Measurements from ENCODE around the gene ELL. TPM values are rescaled to one million over a fixed set of nuclear protein-coding genes. Genes with fewer than 3 reads are reported as not detected.

ELL gene
- polyA plus RNA-seq, 1 of the 3 experiments (the other 2 are of a cell fraction) = 7.4 TPM

GRCh38 chr19:18440936-18441803 lies 80.7 kb downstream of the ELL start:
- Histone ChIP-seq H3K4me2 (no peak overlapping the region), H3K4me3 (ENCODE audit: low read depth in 2 of 2, low read length in 1 of 2) (no peak overlapping the region), H3K9me2 (no peaks in the 10 kb centered on the region), H2AFZ (ENCODE audit: low read depth) (no peak overlapping the region), H4K20me1 (ENCODE audit: insufficient read depth) (no peaks in the 10 kb centered on the region), H3K79me2 (ENCODE audit: insufficient read depth) (no peaks in the 10 kb centered on the region), H3K27me3 (ENCODE audit: insufficient read depth) (no peaks in the 10 kb centered on the region), H3K27ac (ENCODE audit: low read depth in 2 of 2, low read length in 1 of 2) (no peak overlapping the region), H3F3A (replicated peaks; ENCODE audit: insufficient read depth) (peaks cover 16% of the 10 kb centered on the region), H3K9ac (no peak overlapping the region), H3K9me3 (no peaks in the 10 kb centered on the region), H3K36me3 (replicated peaks in 1 of 2; ENCODE audit: control insufficient read depth in 1 of 2, insufficient read depth in 2 of 2, low read length in 1 of 2) (peaks cover 3 to 18% of the 10 kb centered on the region in 2 experiments), H3K4me1 (ENCODE audit: control insufficient read depth in 1 of 2, insufficient read depth in 2 of 2, low read depth in 1 of 2, low read length in 1 of 2) (peaks cover 0 to 11% of the 10 kb centered on the region in 2 experiments; a peak in 2 of 4 replicates)
- CTCF ChIA-PET = interaction anchor here (1.0 to 3.9 kb wide), 7 partner anchors 10 to 406 kb away, joined by 3 to 30 read pairs (median 4); partner anchors contain the start of genes REX1BD and SSBP4
- POLR2A ChIA-PET = no interaction called here
- no peak for DNase-seq
- WGBS (ENCODE audit: low lambda C conversion rate) = 93% methylated on average over 21 of the region's 23 CpGs
- TF ChIP-seq, protein P1, sequence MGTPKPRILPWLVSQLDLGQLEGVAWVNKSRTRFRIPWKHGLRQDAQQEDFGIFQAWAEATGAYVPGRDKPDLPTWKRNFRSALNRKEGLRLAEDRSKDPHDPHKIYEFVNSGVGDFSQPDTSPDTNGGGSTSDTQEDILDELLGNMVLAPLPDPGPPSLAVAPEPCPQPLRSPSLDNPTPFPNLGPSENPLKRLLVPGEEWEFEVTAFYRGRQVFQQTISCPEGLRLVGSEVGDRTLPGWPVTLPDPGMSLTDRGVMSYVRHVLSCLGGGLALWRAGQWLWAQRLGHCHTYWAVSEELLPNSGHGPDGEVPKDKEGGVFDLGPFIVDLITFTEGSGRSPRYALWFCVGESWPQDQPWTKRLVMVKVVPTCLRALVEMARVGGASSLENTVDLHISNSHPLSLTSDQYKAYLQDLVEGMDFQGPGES (IDR thresholded peaks at IDR 0.05; ENCODE audit: low read depth, low read length) = no peak
- no peak for TF ChIP-seq TCF12 (IDR thresholded peaks at IDR 0.05)
- no peak for TF ChIP-seq TAF1 (IDR thresholded peaks at IDR 0.05; ENCODE audit: borderline replicate concordance, low read depth, low read length)
- no peak for TF ChIP-seq TEAD4 (IDR thresholded peaks at IDR 0.05; ENCODE audit: borderline replicate concordance, insufficient read depth)
- no peak for TF ChIP-seq USF2 (IDR thresholded peaks at IDR 0.05; ENCODE audit: borderline replicate concordance, low read depth, low read length)
- TF ChIP-seq YY1 (IDR thresholded peaks at IDR 0.05; ENCODE audit: low read depth) = no peak
- no peak for TF ChIP-seq RFX5 (IDR thresholded peaks at IDR 0.05; ENCODE audit: low read length)
- no peak for TF ChIP-seq RCOR1 (IDR thresholded peaks at IDR 0.05; ENCODE audit: low read length)
- TF ChIP-seq, protein P2, sequence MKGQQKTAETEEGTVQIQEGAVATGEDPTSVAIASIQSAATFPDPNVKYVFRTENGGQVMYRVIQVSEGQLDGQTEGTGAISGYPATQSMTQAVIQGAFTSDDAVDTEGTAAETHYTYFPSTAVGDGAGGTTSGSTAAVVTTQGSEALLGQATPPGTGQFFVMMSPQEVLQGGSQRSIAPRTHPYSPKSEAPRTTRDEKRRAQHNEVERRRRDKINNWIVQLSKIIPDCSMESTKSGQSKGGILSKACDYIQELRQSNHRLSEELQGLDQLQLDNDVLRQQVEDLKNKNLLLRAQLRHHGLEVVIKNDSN (IDR thresholded peaks at IDR 0.05; ENCODE audit: borderline replicate concordance, low read depth) = no peak
- no peak for TF ChIP-seq SIN3A (IDR thresholded peaks at IDR 0.05; ENCODE audit: borderline replicate concordance, low read depth, low read length)

- no peaks in the 10 kb centered on the region for H3K79me2 ChIP-seq (ENCODE audit: insufficient read depth)
- H2AFZ ChIP-seq (ENCODE audit: low read depth) = no peak overlapping the region
- WGBS (ENCODE audit: low lambda C conversion rate) = 66% methylated on average over 10 of the region's 11 CpGs
- peaks cover 16% of the 10 kb centered on the region for H3F3A ChIP-seq (replicated peaks; ENCODE audit: insufficient read depth)
- H3K4me3 ChIP-seq (ENCODE audit: low read depth in 2 of 2, low read length in 1 of 2) = no peak overlapping the region
- no peak overlapping the region for H3K4me2 ChIP-seq
- DNase-seq = peak; percentile 64
- H3K36me3 ChIP-seq (replicated peaks in 1 of 2; ENCODE audit: control insufficient read depth in 1 of 2, insufficient read depth in 2 of 2, low read length in 1 of 2) = peaks cover 3 to 16% of the 10 kb centered on the region in 2 experiments
- no peak overlapping the region for H3K27ac ChIP-seq (ENCODE audit: low read depth in 2 of 2, low read length in 1 of 2)
- POLR2A ChIA-PET = no interaction called here
- peaks cover 0 to 12% of the 10 kb centered on the region in 2 experiments; a peak in 2 of 4 replicates for H3K4me1 ChIP-seq (ENCODE audit: control insufficient read depth in 1 of 2, insufficient read depth in 2 of 2, low read depth in 1 of 2, low read length in 1 of 2)
- CTCF ChIA-PET = interaction anchor here (1.0 to 3.9 kb wide), 7 partner anchors 11 to 407 kb away, joined by 3 to 30 read pairs (median 4); partner anchors contain the start of genes REX1BD and SSBP4
- H3K9me3 ChIP-seq = no peaks in the 10 kb centered on the region
- H3K9me2 ChIP-seq = no peaks in the 10 kb centered on the region
- H3K27me3 ChIP-seq (ENCODE audit: insufficient read depth) = no peaks in the 10 kb centered on the region
- H3K9ac ChIP-seq = no peak overlapping the region
- no peaks in the 10 kb centered on the region for H4K20me1 ChIP-seq (ENCODE audit: insufficient read depth)
- no peak for TF ChIP-seq ELF1 (IDR thresholded peaks at IDR 0.05)
- TF ChIP-seq RFX5 (IDR thresholded peaks at IDR 0.05; ENCODE audit: low read length) = no peak
- no peak for TF ChIP-seq ZBTB33 (IDR thresholded peaks at IDR 0.05; ENCODE audit: borderline replicate concordance, low read depth)
- TF ChIP-seq RAD21 (IDR thresholded peaks at IDR 0.05; ENCODE audit: low read length) = peak; percentile 45
- no peak for TF ChIP-seq FOXJ3 (CRISPR knock-in tag; IDR thresholded peaks at IDR 0.05)
- no peak for TF ChIP-seq RXRA (IDR thresholded peaks at IDR 0.05; ENCODE audit: borderline replicate concordance, low read depth)
- no peak for TF ChIP-seq EZH2phosphoT487 (IDR thresholded peaks at IDR 0.05; ENCODE audit: borderline replicate concordance, low read depth)
- TF ChIP-seq TAF1 (IDR thresholded peaks at IDR 0.05; ENCODE audit: borderline replicate concordance, low read depth, low read length) = no peak
- TF ChIP-seq TEAD4 (IDR thresholded peaks at IDR 0.05; ENCODE audit: borderline replicate concordance, insufficient read depth) = no peak
- no peak for TF ChIP-seq USF2 (IDR thresholded peaks at IDR 0.05; ENCODE audit: borderline replicate concordance, low read depth, low read length)
Observed at GRCh38 chr19:18440415-18440877, 81.4 kb downstream of the ELL start.
